Activated naive CD4-positive, alpha-beta T cell treated with anti-CD3 and anti-CD28 coated beads, Interleukin-2, amount 50 U/mL, for 16 hours (primary cell): Measurements from ENCODE around the gene HNRNPH2.

Experiments
- DNase-seq: peaks from one replicate; pipeline ENCODE4 v3.0.0-alpha.2; 2020

Gene HNRNPH2

GRCh38 chrX:101397779-101398178 is 10.2 kb upstream of the HNRNPH2 start:
- no peak for DNase-seq

GRCh38 chrX:101398694-101399093 is 9.3 kb upstream of the HNRNPH2 start:
- no peak for DNase-seq

- DNase-seq: no peak
Observed at GRCh38 chrX:101399825-101400224, 8.2 kb upstream of the HNRNPH2 start.

GRCh38 chrX:101407167-101407747 is 765 bp upstream of the HNRNPH2 start:
- DNase-seq: no peak

- DNase-seq: no peak
Observed at GRCh38 chrX:101408532-101408841, 465 bp downstream of the HNRNPH2 start.

- DNase-seq: no peak
Observed at GRCh38 chrX:101409043-101409442, 1.0 kb downstream of the HNRNPH2 start.

GRCh38 chrX:101410461-101410860 is 2.4 kb downstream of the HNRNPH2 start:
- no peak for DNase-seq

- no peak for DNase-seq
Observed at GRCh38 chrX:101411984-101412383, 4.0 kb downstream of the HNRNPH2 start.

- no peak for DNase-seq
Observed at GRCh38 chrX:101415180-101416145, 7.4 kb downstream of the HNRNPH2 start.

- DNase-seq: no peak
Observed at GRCh38 chrX:101416691-101417090, 8.7 kb downstream of the HNRNPH2 start.

GRCh38 chrX:101417190-101417589 is 9.2 kb downstream of the HNRNPH2 start:
- DNase-seq: no peak

GRCh38 chrX:101417981-101418841 is 10.2 kb downstream of the HNRNPH2 start:
- peak; percentile 18 for DNase-seq

GRCh38 chrX:101419489-101419888 is 11.5 kb downstream of the HNRNPH2 start:
- no peak for DNase-seq

- DNase-seq: no peak
Observed at GRCh38 chrX:101427954-101428353, 19.9 kb downstream of the HNRNPH2 start.

- no peak for DNase-seq
Observed at GRCh38 chrX:101429934-101430333, 21.9 kb downstream of the HNRNPH2 start.

GRCh38 chrX:101430457-101431078 is 22.5 kb downstream of the HNRNPH2 start:
- no peak for DNase-seq

- DNase-seq: no peak
Observed at GRCh38 chrX:101442085-101442484, 34.1 kb downstream of the HNRNPH2 start.

- no peak for DNase-seq
Observed at GRCh38 chrX:101449279-101449678, 41.3 kb downstream of the HNRNPH2 start.

GRCh38 chrX:101450085-101450484 is 42.1 kb downstream of the HNRNPH2 start:
- DNase-seq: no peak

- DNase-seq: no peak
Observed at GRCh38 chrX:101450961-101451360, 42.9 kb downstream of the HNRNPH2 start.

GRCh38 chrX:101452056-101452455 is 44.0 kb downstream of the HNRNPH2 start:
- no peak for DNase-seq

- DNase-seq: no peak
Observed at GRCh38 chrX:101460669-101461068, 52.6 kb downstream of the HNRNPH2 start.

- DNase-seq: no peak
Observed at GRCh38 chrX:101462892-101463291, 54.9 kb downstream of the HNRNPH2 start.
